ENCODE results near the gene C1orf105. TPM values are rescaled to one million over a fixed set of nuclear protein-coding genes. Genes with fewer than 3 reads are reported as not detected.

Gene C1orf105
- total and polyA plus RNA-seq, 4 donors = 0.16 TPM; not detected in 3

DNA sequence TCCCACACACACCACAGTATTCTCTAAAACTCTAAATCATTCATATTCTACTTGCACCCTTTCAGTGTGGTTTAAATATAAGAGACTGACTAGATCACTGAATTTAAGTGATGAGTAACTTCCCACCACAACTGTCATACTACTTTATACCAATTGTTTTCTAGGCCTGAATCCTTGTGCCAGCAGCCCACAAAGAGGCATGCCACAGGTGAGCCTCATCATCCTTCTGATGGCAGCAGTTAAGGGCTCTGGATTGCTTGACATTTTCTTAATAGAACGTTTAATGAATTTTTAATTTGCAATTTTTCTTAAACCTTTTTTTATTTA is 9.6 kb downstream of the C1orf105 start:
- no peaks in the 10 kb centered on the region for H3K27me3 ChIP-seq (ENCODE audit: control insufficient read depth in 4 of 4, insufficient read depth in 4 of 4, low read length in 3 of 4)
- H3K9ac ChIP-seq (ENCODE audit: low read depth in 1 of 2, low read length in 2 of 2) = no peak overlapping the region
- H3K4me1 ChIP-seq (ENCODE audit: control insufficient read depth in 4 of 4, insufficient read depth in 4 of 4, low read length in 3 of 4) = no peaks in the 10 kb centered on the region
- H3K27ac ChIP-seq (ENCODE audit: low read depth in 1 of 2, low read length in 2 of 2) = no peak overlapping the region
- TF ChIP-seq, protein P1, sequence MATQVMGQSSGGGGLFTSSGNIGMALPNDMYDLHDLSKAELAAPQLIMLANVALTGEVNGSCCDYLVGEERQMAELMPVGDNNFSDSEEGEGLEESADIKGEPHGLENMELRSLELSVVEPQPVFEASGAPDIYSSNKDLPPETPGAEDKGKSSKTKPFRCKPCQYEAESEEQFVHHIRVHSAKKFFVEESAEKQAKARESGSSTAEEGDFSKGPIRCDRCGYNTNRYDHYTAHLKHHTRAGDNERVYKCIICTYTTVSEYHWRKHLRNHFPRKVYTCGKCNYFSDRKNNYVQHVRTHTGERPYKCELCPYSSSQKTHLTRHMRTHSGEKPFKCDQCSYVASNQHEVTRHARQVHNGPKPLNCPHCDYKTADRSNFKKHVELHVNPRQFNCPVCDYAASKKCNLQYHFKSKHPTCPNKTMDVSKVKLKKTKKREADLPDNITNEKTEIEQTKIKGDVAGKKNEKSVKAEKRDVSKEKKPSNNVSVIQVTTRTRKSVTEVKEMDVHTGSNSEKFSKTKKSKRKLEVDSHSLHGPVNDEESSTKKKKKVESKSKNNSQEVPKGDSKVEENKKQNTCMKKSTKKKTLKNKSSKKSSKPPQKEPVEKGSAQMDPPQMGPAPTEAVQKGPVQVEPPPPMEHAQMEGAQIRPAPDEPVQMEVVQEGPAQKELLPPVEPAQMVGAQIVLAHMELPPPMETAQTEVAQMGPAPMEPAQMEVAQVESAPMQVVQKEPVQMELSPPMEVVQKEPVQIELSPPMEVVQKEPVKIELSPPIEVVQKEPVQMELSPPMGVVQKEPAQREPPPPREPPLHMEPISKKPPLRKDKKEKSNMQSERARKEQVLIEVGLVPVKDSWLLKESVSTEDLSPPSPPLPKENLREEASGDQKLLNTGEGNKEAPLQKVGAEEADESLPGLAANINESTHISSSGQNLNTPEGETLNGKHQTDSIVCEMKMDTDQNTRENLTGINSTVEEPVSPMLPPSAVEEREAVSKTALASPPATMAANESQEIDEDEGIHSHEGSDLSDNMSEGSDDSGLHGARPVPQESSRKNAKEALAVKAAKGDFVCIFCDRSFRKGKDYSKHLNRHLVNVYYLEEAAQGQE (IDR thresholded peaks at IDR 0.05) = no peak
- TF ChIP-seq HNF4G (IDR thresholded peaks at IDR 0.05) (no peak), YY1 (IDR thresholded peaks at IDR 0.05) (no peak), TAF1 (conservative IDR thresholded peaks at IDR 0.05) (no peak), EGR1 (IDR thresholded peaks at IDR 0.05; ENCODE audit: low read depth in 2 of 2) (no peak), FOXA2 (IDR thresholded peaks at IDR 0.05) (no peak), RXRA (IDR thresholded peaks at IDR 0.05) (no peak), SP1 (IDR thresholded peaks at IDR 0.05) (no peak), GABPA (IDR thresholded peaks at IDR 0.05 in 1 of 2, conservative IDR thresholded peaks at IDR 0.05 in 1 of 2) (no peak), HNF4A (conservative IDR thresholded peaks at IDR 0.05) (no peak)
- TF ChIP-seq, protein P2, sequence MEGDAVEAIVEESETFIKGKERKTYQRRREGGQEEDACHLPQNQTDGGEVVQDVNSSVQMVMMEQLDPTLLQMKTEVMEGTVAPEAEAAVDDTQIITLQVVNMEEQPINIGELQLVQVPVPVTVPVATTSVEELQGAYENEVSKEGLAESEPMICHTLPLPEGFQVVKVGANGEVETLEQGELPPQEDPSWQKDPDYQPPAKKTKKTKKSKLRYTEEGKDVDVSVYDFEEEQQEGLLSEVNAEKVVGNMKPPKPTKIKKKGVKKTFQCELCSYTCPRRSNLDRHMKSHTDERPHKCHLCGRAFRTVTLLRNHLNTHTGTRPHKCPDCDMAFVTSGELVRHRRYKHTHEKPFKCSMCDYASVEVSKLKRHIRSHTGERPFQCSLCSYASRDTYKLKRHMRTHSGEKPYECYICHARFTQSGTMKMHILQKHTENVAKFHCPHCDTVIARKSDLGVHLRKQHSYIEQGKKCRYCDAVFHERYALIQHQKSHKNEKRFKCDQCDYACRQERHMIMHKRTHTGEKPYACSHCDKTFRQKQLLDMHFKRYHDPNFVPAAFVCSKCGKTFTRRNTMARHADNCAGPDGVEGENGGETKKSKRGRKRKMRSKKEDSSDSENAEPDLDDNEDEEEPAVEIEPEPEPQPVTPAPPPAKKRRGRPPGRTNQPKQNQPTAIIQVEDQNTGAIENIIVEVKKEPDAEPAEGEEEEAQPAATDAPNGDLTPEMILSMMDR (IDR thresholded peaks at IDR 0.05; ENCODE audit: low read depth, low read length, missing input control) = no peak
- TF ChIP-seq, protein P3, sequence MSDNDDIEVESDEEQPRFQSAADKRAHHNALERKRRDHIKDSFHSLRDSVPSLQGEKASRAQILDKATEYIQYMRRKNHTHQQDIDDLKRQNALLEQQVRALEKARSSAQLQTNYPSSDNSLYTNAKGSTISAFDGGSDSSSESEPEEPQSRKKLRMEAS (IDR thresholded peaks at IDR 0.05) = no peak
- TF ChIP-seq, protein P4, sequence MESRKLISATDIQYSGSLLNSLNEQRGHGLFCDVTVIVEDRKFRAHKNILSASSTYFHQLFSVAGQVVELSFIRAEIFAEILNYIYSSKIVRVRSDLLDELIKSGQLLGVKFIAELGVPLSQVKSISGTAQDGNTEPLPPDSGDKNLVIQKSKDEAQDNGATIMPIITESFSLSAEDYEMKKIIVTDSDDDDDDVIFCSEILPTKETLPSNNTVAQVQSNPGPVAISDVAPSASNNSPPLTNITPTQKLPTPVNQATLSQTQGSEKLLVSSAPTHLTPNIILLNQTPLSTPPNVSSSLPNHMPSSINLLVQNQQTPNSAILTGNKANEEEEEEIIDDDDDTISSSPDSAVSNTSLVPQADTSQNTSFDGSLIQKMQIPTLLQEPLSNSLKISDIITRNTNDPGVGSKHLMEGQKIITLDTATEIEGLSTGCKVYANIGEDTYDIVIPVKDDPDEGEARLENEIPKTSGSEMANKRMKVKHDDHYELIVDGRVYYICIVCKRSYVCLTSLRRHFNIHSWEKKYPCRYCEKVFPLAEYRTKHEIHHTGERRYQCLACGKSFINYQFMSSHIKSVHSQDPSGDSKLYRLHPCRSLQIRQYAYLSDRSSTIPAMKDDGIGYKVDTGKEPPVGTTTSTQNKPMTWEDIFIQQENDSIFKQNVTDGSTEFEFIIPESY (IDR thresholded peaks at IDR 0.05) = no peak
- H3K4me3 ChIP-seq (ENCODE audit: low read depth in 1 of 3, low read length in 3 of 3) = no peak overlapping the region
- DNase-seq (ENCODE audit: low spot score) = no peak
- H3K9me3 ChIP-seq (ENCODE audit: control insufficient read depth in 4 of 4, low read length in 3 of 4) = no peaks in the 10 kb centered on the region
- WGBS = 89% methylated on average over 1 of the region's 1 CpG
- H3K36me3 ChIP-seq (ENCODE audit: control insufficient read depth in 4 of 4, insufficient read depth in 3 of 4, low read depth in 1 of 4, low read length in 3 of 4) = no peaks in the 10 kb centered on the region

DNA sequence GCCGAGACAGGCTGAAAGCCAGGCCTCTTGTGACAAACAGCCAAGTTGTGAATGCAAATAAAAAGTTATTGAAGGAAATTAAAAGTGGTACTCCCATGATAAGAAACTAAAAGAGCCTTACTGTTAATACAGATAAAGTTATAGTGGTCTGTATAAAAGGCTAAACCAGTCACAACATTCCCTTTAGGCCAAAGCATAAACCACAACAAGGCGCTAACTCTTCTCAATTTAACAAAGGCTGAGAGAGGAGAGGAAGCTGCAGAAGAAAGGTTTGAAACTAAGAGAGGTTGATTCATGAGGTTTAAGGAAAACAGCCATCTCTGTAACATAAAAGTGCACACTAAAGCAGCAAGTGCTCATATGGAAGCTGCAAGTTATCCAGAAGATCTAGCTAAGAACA is 10.7 kb downstream of the C1orf105 start:
- H3K9me3 ChIP-seq (ENCODE audit: control insufficient read depth in 4 of 4, low read length in 3 of 4) = no peaks in the 10 kb centered on the region
- H3K4me1 ChIP-seq (ENCODE audit: control insufficient read depth in 4 of 4, insufficient read depth in 4 of 4, low read length in 3 of 4) = no peaks in the 10 kb centered on the region
- H3K27ac ChIP-seq (ENCODE audit: low read depth in 1 of 2, low read length in 2 of 2) = no peak overlapping the region
- no peak overlapping the region for H3K9ac ChIP-seq (ENCODE audit: low read depth in 1 of 2, low read length in 2 of 2)
- no peaks in the 10 kb centered on the region for H3K27me3 ChIP-seq (ENCODE audit: control insufficient read depth in 4 of 4, insufficient read depth in 4 of 4, low read length in 3 of 4)
- no peak for DNase-seq (ENCODE audit: low spot score)
- no peak for TF ChIP-seq HNF4A (conservative IDR thresholded peaks at IDR 0.05)
- no peak for TF ChIP-seq HNF4G (IDR thresholded peaks at IDR 0.05)
- TF ChIP-seq, protein P2 (IDR thresholded peaks at IDR 0.05; ENCODE audit: low read depth, low read length, missing input control) = no peak
- TF ChIP-seq, protein P5, sequence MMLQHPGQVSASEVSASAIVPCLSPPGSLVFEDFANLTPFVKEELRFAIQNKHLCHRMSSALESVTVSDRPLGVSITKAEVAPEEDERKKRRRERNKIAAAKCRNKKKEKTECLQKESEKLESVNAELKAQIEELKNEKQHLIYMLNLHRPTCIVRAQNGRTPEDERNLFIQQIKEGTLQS (IDR thresholded peaks at IDR 0.05) = no peak
- TF ChIP-seq, protein P4 (IDR thresholded peaks at IDR 0.05) = no peak
- 89% methylated on average over 2 of the region's 2 CpGs for WGBS
- no peaks in the 10 kb centered on the region for H3K36me3 ChIP-seq (ENCODE audit: control insufficient read depth in 4 of 4, insufficient read depth in 3 of 4, low read depth in 1 of 4, low read length in 3 of 4)
- H3K4me3 ChIP-seq (ENCODE audit: low read depth in 1 of 3, low read length in 3 of 3) = no peak overlapping the region
